H9 (cell line): ENCODE results near the gene MTHFD1. TPM values are rescaled to one million over a fixed set of nuclear protein-coding genes. Genes with fewer than 3 reads are reported as not detected.

Experiments
- DNase-seq: peaks from one replicate; pipeline ENCODE4 v3.0.0-alpha.2; 2017
- H2AFZ ChIP-seq: one replicate; pipeline ENCODE4 v1.6.1; 2013; ENCODE audit warnings: mild to moderate bottlenecking, low read length, control low read depth, moderate library complexity
- H2AK5ac ChIP-seq: 2 replicates; pipeline ENCODE4 v1.6.1; 2013; ENCODE audit warnings: low read length, control low read depth, mixed read lengths; ENCODE audit not compliant: insufficient read length
- H2BK120ac ChIP-seq: one replicate; pipeline ENCODE4 v1.6.1; 2013; ENCODE audit warnings: low read depth, mild to moderate bottlenecking, low read length, control low read depth, inconsistent platforms; ENCODE audit not compliant: poor library complexity, severe bottlenecking
- H2BK12ac ChIP-seq: 2 replicates; pipeline ENCODE4 v1.6.1; 2013; ENCODE audit warnings: low read length, control low read depth, mixed read lengths, low read depth; ENCODE audit not compliant: insufficient read length
- H2BK15ac ChIP-seq: 2 replicates; pipeline ENCODE4 v1.6.1; 2013; ENCODE audit warnings: low read depth, low read length, control low read depth
- H2BK20ac ChIP-seq: one replicate; pipeline ENCODE4 v1.6.1; 2013; ENCODE audit warnings: low read depth, mild to moderate bottlenecking, low read length, control low read depth, inconsistent platforms; ENCODE audit not compliant: poor library complexity, severe bottlenecking
- H2BK5ac ChIP-seq: 2 replicates; pipeline ENCODE4 v1.6.1; 2013; ENCODE audit warnings: low read length, control low read depth, mixed read lengths; ENCODE audit not compliant: insufficient read length
- H3K14ac ChIP-seq: 2 replicates; pipeline ENCODE4 v1.6.1; 2013; ENCODE audit warnings: low read length, control low read depth; ENCODE audit not compliant: insufficient read depth
- H3K18ac ChIP-seq: 2 replicates; pipeline ENCODE4 v1.6.1; 2013; ENCODE audit warnings: low read depth, mild to moderate bottlenecking, mixed read lengths, low read length, control low read depth; ENCODE audit not compliant: insufficient read length
- H3K23ac ChIP-seq: 2 replicates; pipeline ENCODE4 v1.6.1; 2013; ENCODE audit warnings: low read length, control low read depth, mixed read lengths, low read depth; ENCODE audit not compliant: insufficient read length
- H3K23me2 ChIP-seq: 2 replicates; pipeline ENCODE4 v1.6.1; 2013; ENCODE audit warnings: low read depth, mild to moderate bottlenecking, mixed read lengths, low read length, control low read depth; ENCODE audit not compliant: insufficient read length, poor library complexity, severe bottlenecking
- H3K27ac ChIP-seq: 2 replicates; pipeline ENCODE4 v1.5.1; 2013; ENCODE audit warnings: low read length, control low read depth, mixed read lengths, low read depth; ENCODE audit not compliant: insufficient read length
- H3K27me3 ChIP-seq: 2 replicates; pipeline ENCODE4 v1.6.1; 2013; ENCODE audit warnings: low read length, control low read depth, inconsistent platforms; ENCODE audit not compliant: insufficient read depth
- H3K4ac ChIP-seq: 2 replicates; pipeline ENCODE4 v1.6.1; 2013; ENCODE audit warnings: low read depth, mild to moderate bottlenecking, control low read depth, inconsistent platforms, low read length, moderate library complexity
- H3K4me1 ChIP-seq: 2 replicates; pipeline ENCODE4 v1.6.1; 2013; ENCODE audit warnings: low read length, control low read depth, inconsistent platforms; ENCODE audit not compliant: insufficient read depth
- H3K4me2 ChIP-seq: 2 replicates; pipeline ENCODE4 v1.6.1; 2013; ENCODE audit warnings: low read length, control low read depth, mixed read lengths; ENCODE audit not compliant: insufficient read length, insufficient read depth
- H3K56ac ChIP-seq: 2 replicates; pipeline ENCODE4 v1.6.1; 2013; ENCODE audit warnings: low read depth, mild to moderate bottlenecking, mixed read lengths, low read length, control low read depth; ENCODE audit not compliant: insufficient read length
- H3K79me1 ChIP-seq: 2 replicates; pipeline ENCODE4 v1.6.1; 2013; ENCODE audit warnings: low read depth, mild to moderate bottlenecking, moderate library complexity, low read length, control low read depth, inconsistent platforms; ENCODE audit not compliant: insufficient read depth, poor library complexity, severe bottlenecking
- H3K79me2 ChIP-seq: 2 replicates; pipeline ENCODE4 v1.6.1; 2013; ENCODE audit warnings: low read length, control low read depth, inconsistent platforms; ENCODE audit not compliant: insufficient read depth
- H3K9ac ChIP-seq: 2 replicates; pipeline ENCODE4 v1.6.1; 2013; ENCODE audit warnings: low read length, control low read depth, mixed read lengths; ENCODE audit not compliant: insufficient read length; ENCODE audit errors: extremely low read depth
- H3K9me3 ChIP-seq: one replicate; pipeline ENCODE4 v1.6.1; 2013; ENCODE audit warnings: low read depth, low read length, inconsistent platforms; ENCODE audit not compliant: control insufficient read depth
- H3T11ph ChIP-seq: one replicate; pipeline ENCODE4 v1.6.1; 2013; ENCODE audit warnings: mild to moderate bottlenecking, low read length, control low read depth, inconsistent platforms
- H4K20me1 ChIP-seq: one replicate; pipeline ENCODE4 v1.6.1; 2013; ENCODE audit not compliant: control insufficient read depth, insufficient read length, insufficient read depth
- H4K5ac ChIP-seq: 2 replicates; pipeline ENCODE4 v1.6.1; 2013; ENCODE audit warnings: low read depth, mild to moderate bottlenecking, mixed read lengths, low read length, control low read depth; ENCODE audit not compliant: insufficient read length
- H4K8ac ChIP-seq: replicated peaks from 2 replicates; pipeline ENCODE4 v1.6.1; 2013; ENCODE audit warnings: low read length, control low read depth, mixed read lengths, low read depth; ENCODE audit not compliant: insufficient read length
- H4K91ac ChIP-seq: 2 replicates; pipeline ENCODE4 v1.6.1; 2013; ENCODE audit warnings: low read depth, mild to moderate bottlenecking, moderate library complexity, mixed read lengths, low read length, control low read depth; ENCODE audit not compliant: insufficient read length
- H3K27ac Mint-ChIP-seq, 3 experiments: 2 replicates in 2 of 3; 3 replicates in 1 of 3; pipeline ENCODE4 v1.8.0; 2020 to 2021; ENCODE audit warnings: mixed read lengths in 3 of 3, mild to moderate bottlenecking in 1 of 3, moderate library complexity in 1 of 3
- H3K27me3 Mint-ChIP-seq: 2 replicates; pipeline ENCODE4 v1.8.0; 2021; ENCODE audit warnings: low read depth, mild to moderate bottlenecking, moderate library complexity, mixed read lengths
- H3K36me3 Mint-ChIP-seq, 3 experiments: 2 replicates in 2 of 3; 3 replicates in 1 of 3; pipeline ENCODE4 v1.8.0; 2020 to 2021; ENCODE audit warnings: low read depth in 3 of 3, mixed read lengths in 3 of 3; ENCODE audit not compliant: insufficient read depth in 1 of 3
- H3K4me1 Mint-ChIP-seq, 2 experiments: 2 replicates each; pipeline ENCODE4 v1.8.0; 2020; ENCODE audit warnings: mixed read lengths in 2 of 2
- H3K4me3 Mint-ChIP-seq, 2 experiments: 2 replicates in 1 of 2; 3 replicates in 1 of 2; pipeline ENCODE4 v1.8.0; 2020 to 2021; ENCODE audit warnings: mild to moderate bottlenecking in 2 of 2, mixed read lengths in 2 of 2, moderate library complexity in 1 of 2
- H3K9me3 Mint-ChIP-seq, 2 experiments: 2 replicates in 1 of 2; 3 replicates in 1 of 2; pipeline ENCODE4 v1.8.0; 2020; ENCODE audit warnings: mild to moderate bottlenecking in 2 of 2, mixed read lengths in 2 of 2, moderate library complexity in 1 of 2
- WGBS: extraction: QIAGEN DNeasy Blood & Tissue Kit; methylation state at CpG from one replicate; pipeline ENCODE4 v1.1.7; 2013; ENCODE audit warnings: missing lambda C conversion rate, low lambda C conversion rate, mixed read lengths; ENCODE audit not compliant: insufficient read length; ENCODE audit errors: extremely low coverage; 5-methylcytosine and 5-hydroxymethylcytosine counted together
- total RNA-seq: library from RNA; stranded (reverse); gene quantifications from 2 replicates; pipeline ENCODE4 v1.2.1, GENCODE V29; 2021
- TF ChIP-seq, protein P1 (sequence below): fragments of 200-600 bp; sonication (generic); conservative IDR thresholded peaks from 3 replicates; pipeline ENCODE4 v1.8.0; 2021; ENCODE audit warnings: antibody characterized with exemption, mild to moderate bottlenecking

MTHFD1 gene
- total RNA-seq, 1 experiment from 2014 or later: 203 TPM

DNA sequence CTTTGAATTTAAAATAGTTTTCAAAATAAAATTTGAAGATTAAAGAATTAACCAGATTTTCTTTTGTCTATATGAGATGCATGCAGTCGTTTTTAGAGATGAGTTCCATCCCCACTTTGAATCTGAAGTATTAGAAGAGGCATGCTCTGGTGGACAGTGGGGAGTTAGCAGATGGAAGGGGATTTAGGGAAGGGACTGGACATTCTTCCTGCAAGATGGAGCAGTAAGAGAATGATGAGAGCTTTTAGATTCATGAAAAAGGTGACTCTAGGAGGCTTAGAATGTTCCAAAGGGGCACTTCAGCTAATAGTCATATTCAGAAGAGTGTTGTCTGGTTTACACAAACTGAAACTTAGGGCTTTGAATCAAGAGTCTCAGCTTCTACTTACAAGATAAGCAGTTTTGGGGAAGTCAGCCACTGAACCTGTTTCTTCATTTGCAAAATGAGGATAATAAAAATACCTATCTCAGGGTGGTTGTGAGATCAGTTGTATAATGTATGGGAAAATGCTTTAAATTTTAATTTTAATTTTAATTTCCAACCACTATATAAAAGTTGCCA is 120.1 kb downstream of the MTHFD1 start:
- no peak overlapping the region for H4K91ac ChIP-seq
- no peak overlapping the region for H3T11ph ChIP-seq
- peaks cover 8% of the 10 kb centered on the region for H3K23me2 ChIP-seq
- WGBS: no CpG with 5 or more reads among the region's 1 CpG
- no peak overlapping the region for H3K4ac ChIP-seq
- H2AK5ac ChIP-seq: no peak overlapping the region
- H3K4me2 ChIP-seq: no peak overlapping the region
- no peak overlapping the region for H2BK5ac ChIP-seq
- no peaks in the 10 kb centered on the region for H3K27me3 ChIP-seq
- H2BK120ac ChIP-seq: no peak overlapping the region
- no peak overlapping the region; a peak in 1 of 5 replicates for H3K4me3 Mint-ChIP-seq
- H2BK15ac ChIP-seq: no peak overlapping the region
- no peak overlapping the region for H3K9ac ChIP-seq
- no peak overlapping the region for H3K27ac Mint-ChIP-seq
- no peaks in the 10 kb centered on the region for H3K9me3 ChIP-seq
- no peak for DNase-seq
- H3K79me1 ChIP-seq: no peaks in the 10 kb centered on the region
- H3K27me3 Mint-ChIP-seq: no peaks in the 10 kb centered on the region
- no peaks in the 10 kb centered on the region for H3K9me3 Mint-ChIP-seq
- H3K14ac ChIP-seq: no peak overlapping the region
- no peak overlapping the region for H3K23ac ChIP-seq
- H3K36me3 Mint-ChIP-seq: peaks cover 0 to 7% (median 0%) of the 10 kb centered on the region in 3 experiments; a peak in 1 of 7 replicates
- no peak overlapping the region for H2AFZ ChIP-seq
- no peak overlapping the region for H3K27ac ChIP-seq
- H3K4me1 Mint-ChIP-seq: peaks cover 49 to 51% of the 10 kb centered on the region in 2 experiments
- H4K5ac ChIP-seq: no peak overlapping the region
- TF ChIP-seq, protein P1, sequence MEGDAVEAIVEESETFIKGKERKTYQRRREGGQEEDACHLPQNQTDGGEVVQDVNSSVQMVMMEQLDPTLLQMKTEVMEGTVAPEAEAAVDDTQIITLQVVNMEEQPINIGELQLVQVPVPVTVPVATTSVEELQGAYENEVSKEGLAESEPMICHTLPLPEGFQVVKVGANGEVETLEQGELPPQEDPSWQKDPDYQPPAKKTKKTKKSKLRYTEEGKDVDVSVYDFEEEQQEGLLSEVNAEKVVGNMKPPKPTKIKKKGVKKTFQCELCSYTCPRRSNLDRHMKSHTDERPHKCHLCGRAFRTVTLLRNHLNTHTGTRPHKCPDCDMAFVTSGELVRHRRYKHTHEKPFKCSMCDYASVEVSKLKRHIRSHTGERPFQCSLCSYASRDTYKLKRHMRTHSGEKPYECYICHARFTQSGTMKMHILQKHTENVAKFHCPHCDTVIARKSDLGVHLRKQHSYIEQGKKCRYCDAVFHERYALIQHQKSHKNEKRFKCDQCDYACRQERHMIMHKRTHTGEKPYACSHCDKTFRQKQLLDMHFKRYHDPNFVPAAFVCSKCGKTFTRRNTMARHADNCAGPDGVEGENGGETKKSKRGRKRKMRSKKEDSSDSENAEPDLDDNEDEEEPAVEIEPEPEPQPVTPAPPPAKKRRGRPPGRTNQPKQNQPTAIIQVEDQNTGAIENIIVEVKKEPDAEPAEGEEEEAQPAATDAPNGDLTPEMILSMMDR: no peak
- H3K79me2 ChIP-seq: peaks cover 35% of the 10 kb centered on the region; the same call in 1 of the 2 replicates
- H2BK20ac ChIP-seq: no peak overlapping the region
- no peak overlapping the region for H3K56ac ChIP-seq
- no peaks in the 10 kb centered on the region for H4K20me1 ChIP-seq
- no peak overlapping the region for H2BK12ac ChIP-seq
- H3K4me1 ChIP-seq: no peaks in the 10 kb centered on the region; the same call in 1 of the 2 replicates
- H3K18ac ChIP-seq: no peak overlapping the region
- no peak overlapping the region for H4K8ac ChIP-seq
